Kidney tubule cell (primary cell): ENCODE data around the gene ABLIM1.

ENCODE experiments used
- DNase-seq: peaks from one replicate; pipeline ENCODE4 v3.0.0-alpha.2; 2018; ENCODE audit warnings: low spot score

ABLIM1 gene

DNA sequence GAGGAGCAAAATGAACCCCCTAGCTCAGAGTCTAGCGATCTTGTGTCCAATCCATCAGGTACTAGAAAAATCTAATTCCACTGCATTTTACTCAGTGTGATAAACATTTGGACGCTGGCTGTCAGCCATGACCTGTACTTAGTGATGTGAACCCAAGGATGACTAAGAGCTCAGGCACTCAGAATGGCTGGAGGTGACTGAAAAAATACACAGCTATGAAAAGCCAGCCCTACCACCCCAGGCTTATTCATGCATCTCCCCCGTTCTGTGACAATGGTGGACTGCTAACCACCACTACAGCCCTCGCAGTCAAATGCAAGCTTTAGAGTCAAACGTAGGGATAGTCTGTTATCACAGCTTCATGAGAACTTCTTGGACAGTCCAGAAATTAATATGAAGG lies 268.6 kb downstream of the ABLIM1 start:
- peak; percentile 95 for DNase-seq

- peak; percentile 72 for DNase-seq
Measured at GRCh38 chr10:114388275-114388674, 269.8 kb downstream of the ABLIM1 start.

DNA sequence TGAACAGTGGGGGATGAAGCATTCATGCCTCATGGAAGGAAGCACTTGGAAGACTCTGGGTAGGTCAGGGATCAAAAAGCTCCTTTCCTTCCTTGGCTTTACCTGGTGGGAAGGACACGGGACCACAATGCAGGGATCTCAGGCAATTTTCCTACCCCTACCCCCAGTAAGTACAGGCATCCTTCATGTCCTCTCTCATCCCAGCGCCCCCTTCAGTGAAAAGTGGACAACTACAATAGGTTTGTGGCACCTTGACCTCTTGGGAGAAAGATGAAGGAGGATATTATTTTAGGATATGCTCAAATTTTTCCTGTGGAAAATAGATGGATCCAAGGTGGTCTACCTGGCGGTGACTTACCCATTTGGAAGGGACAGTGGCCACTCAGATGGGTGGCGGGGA lies 270.3 kb downstream of the ABLIM1 start:
- DNase-seq, result no peak

GRCh38 chr10:114386452-114386851 lies 271.6 kb downstream of the ABLIM1 start:
- no peak for DNase-seq

GRCh38 chr10:114385557-114385956 lies 272.5 kb downstream of the ABLIM1 start:
- DNase-seq, result no peak

- DNase-seq, result no peak
Measured at GRCh38 chr10:114384601-114385000, 273.5 kb downstream of the ABLIM1 start.

DNA sequence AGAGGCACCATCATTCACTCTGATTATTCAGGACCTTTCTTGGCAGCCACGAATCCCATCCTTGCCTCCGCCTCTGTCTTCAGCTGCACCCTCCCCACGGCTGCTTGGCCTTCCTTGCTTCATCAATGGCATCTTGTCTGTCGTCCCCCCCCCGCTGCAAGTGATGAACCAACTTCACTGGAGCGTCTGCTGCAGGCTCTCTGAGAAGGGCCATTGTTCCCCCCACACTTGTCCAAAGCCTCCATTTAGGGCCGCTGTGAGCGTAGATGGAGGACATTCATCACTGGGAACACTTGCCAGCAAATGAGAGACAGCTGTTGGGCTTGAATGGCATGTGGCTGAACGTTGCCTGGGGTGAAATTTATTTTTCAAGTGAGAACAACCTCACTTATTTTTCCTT lies 273.9 kb downstream of the ABLIM1 start:
- no peak for DNase-seq
